Thyroid gland (tissue), 4 donors: ENCODE data around the gene VRK3.

Source experiments
- POLR2A ChIP-seq, 2 donors: fragments of 450-650 bp; IDR thresholded peaks; one replicate each; pipeline ENCODE4 v1.6.1; 2017; ENCODE audit warnings: antibody characterized with exemption in 2 of 2, mild to moderate bottlenecking in 2 of 2, moderate library complexity in 1 of 2
- TF ChIP-seq, protein P1 (sequence below), 6 experiments: fragments of 200-600 bp in 3 of 6; fragments of 450-650 bp in 3 of 6; sonication (generic) in 3 of 6; IDR thresholded peaks; one replicate each; pipeline ENCODE4 v1.5.1; 2016 to 2019; ENCODE audit warnings: antibody characterized with exemption in 6 of 6, mild to moderate bottlenecking in 2 of 6, inconsistent platforms in 1 of 6, moderate library complexity in 1 of 6

DNA sequence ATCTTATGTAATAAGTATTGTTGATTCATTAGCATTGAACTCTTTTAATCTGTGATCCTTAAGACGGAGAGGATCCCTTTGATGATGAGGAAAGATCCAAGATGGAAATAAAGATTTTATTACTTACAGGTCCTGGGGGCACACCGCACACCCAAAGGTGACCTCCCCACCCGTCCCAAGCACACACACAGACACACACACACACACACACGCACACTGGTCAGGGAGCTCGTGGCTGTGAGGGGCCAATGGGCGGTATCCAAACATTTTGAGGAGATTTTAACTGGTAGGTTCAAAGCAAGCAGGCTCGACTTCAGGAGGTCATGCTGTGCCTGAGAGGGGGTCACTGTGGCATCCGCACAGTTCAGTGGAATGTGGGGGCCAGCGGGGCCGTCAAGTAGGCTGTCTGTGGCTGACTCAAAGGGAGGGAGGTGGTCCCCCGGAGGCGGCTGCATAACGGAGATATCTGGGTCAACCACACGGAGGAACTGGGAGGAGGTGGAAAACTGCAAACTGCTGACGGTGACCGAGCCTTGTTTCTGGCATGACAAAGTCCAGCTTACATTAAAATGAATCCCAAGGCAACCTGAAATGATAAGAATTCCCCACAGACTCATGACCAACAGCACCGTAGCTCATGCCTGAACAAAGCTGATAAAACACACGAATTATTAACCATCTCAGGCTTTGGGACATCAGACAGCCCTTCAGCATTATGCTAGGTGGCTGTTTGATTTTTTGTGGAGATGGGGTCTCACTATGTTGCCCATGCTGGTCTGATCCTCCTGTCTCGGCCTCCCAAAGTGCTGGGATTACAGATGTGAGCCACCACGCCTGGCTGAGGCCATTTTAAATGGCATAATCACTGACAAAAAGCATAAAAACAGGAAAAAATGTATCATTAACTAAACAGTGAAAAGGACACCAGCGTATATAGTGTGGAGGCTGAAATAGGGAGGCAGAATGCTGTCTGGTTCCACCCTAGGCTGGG is 43.3 kb downstream of the VRK3 start:
- no peak for TF ChIP-seq POLR2A (IDR thresholded peaks at IDR 0.05)
- TF ChIP-seq, protein P1, sequence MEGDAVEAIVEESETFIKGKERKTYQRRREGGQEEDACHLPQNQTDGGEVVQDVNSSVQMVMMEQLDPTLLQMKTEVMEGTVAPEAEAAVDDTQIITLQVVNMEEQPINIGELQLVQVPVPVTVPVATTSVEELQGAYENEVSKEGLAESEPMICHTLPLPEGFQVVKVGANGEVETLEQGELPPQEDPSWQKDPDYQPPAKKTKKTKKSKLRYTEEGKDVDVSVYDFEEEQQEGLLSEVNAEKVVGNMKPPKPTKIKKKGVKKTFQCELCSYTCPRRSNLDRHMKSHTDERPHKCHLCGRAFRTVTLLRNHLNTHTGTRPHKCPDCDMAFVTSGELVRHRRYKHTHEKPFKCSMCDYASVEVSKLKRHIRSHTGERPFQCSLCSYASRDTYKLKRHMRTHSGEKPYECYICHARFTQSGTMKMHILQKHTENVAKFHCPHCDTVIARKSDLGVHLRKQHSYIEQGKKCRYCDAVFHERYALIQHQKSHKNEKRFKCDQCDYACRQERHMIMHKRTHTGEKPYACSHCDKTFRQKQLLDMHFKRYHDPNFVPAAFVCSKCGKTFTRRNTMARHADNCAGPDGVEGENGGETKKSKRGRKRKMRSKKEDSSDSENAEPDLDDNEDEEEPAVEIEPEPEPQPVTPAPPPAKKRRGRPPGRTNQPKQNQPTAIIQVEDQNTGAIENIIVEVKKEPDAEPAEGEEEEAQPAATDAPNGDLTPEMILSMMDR (IDR thresholded peaks at IDR 0.05) = no peak
